AG08395 (cell line): ENCODE measurements around the gene STAG3.
"Not testable (repeated sequence)": the region's sequence is repeated elsewhere in the genome, so short reads cannot be mapped to it uniquely, and the experiment has no call there.

Source experiments
- DNase-seq: peaks from one replicate; pipeline ENCODE4 v3.0.0; 2012; ENCODE audit warnings: mixed read lengths, low spot score

Gene STAG3

GRCh38 chr7:100177045-100178001 lies at the start of gene STAG3, which contains the start of gene GPC2:
Gene STAG3 (plus strand): TSS chr7:100177918. CDS start chr7:100180557, 2,639 bp downstream.
Gene GPC2 (minus strand): TSS chr7:100177381. CDS start chr7:100177199, 182 bp downstream.
- peak; percentile 98 for DNase-seq

- DNase-seq, result no peak
Measured at GRCh38 chr7:100128637-100128963, 49.1 kb upstream of the STAG3 start.

- not testable (repeated sequence) for DNase-seq
Measured at GRCh38 chr7:100130220-100130607, 47.5 kb upstream of the STAG3 start.

- DNase-seq, result peak; percentile 69
Measured at GRCh38 chr7:100130608-100131453, 46.9 kb upstream of the STAG3 start.

- DNase-seq, result no peak
Measured at GRCh38 chr7:100132126-100132525, 45.6 kb upstream of the STAG3 start.

GRCh38 chr7:100132697-100133151 lies 45.0 kb upstream of the STAG3 start:
- DNase-seq, result peak; percentile 79

GRCh38 chr7:100137851-100138760 lies 39.6 kb upstream of the STAG3 start:
- DNase-seq, result no peak

- DNase-seq, result no peak
Measured at GRCh38 chr7:100141555-100141949, 36.2 kb upstream of the STAG3 start.

- DNase-seq, result no peak
Measured at GRCh38 chr7:100142461-100142860, 35.3 kb upstream of the STAG3 start.

GRCh38 chr7:100146350-100146749 lies 31.4 kb upstream of the STAG3 start:
- peak; percentile 51 for DNase-seq

GRCh38 chr7:100147278-100147677 lies 30.4 kb upstream of the STAG3 start:
- DNase-seq, result no peak

- DNase-seq, result no peak
Measured at GRCh38 chr7:100148225-100148558, 29.5 kb upstream of the STAG3 start.

GRCh38 chr7:100148559-100149328 lies 29.0 kb upstream of the STAG3 start, which contains the start of gene LAMTOR4:
Gene LAMTOR4 (plus strand): TSS chr7:100148918. CDS start chr7:100148973, 55 bp downstream.
- DNase-seq, result peak; percentile 99

- no peak for DNase-seq
Measured at GRCh38 chr7:100152404-100152803, 25.3 kb upstream of the STAG3 start.

- DNase-seq, result no peak
Measured at GRCh38 chr7:100152937-100153666, 24.6 kb upstream of the STAG3 start.

- no peak for DNase-seq
Measured at GRCh38 chr7:100153708-100154535, 23.8 kb upstream of the STAG3 start.

GRCh38 chr7:100154651-100155491 lies 22.8 kb upstream of the STAG3 start:
- no peak for DNase-seq
